GM18858 (cell line): ENCODE measurements around the gene NT5DC1.
"Not testable (repeated sequence)": the region's sequence is repeated elsewhere in the genome, so short reads cannot be mapped to it uniquely, and the experiment has no call there.

Experiments
- ATAC-seq: cut with Tn5 transposase; IDR thresholded peaks from one replicate; pipeline ENCODE4 v1.9.1; 2021; ENCODE audit not compliant: unreplicated experiment

NT5DC1 gene

GRCh38 chr6:116088946-116089345 is 11.7 kb upstream of the NT5DC1 start:
- ATAC-seq, result no peak

- ATAC-seq, result peak; percentile 69
These were observed 10.4 kb upstream of the NT5DC1 start for GRCh38 chr6:116090251-116090650.

GRCh38 chr6:116094041-116094440 is 6.6 kb upstream of the NT5DC1 start:
- ATAC-seq, result no peak

GRCh38 chr6:116096048-116096759 is 4.4 kb upstream of the NT5DC1 start:
- ATAC-seq, result not testable (repeated sequence)

GRCh38 chr6:116096979-116097816 is 3.5 kb upstream of the NT5DC1 start:
- no peak for ATAC-seq

DNA sequence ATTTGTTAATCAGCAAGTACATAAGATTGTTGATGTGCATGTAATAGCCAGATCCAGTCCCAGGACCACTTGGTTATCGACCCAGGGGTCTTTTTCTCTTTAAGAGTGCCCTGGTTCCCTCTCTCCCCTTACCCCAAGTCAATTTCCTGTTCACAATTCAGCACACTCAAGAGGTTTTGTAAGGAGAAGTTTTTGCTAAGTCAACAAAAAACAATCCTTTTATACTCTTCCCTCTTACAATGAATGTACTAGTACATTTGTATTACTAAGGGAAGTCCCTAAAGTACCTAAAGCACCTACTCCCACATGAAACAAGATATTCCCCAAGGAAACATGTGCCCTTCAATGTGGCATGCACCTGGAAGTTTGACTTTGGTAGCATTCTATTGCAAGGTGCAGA is 1.6 kb upstream of the NT5DC1 start:
- ATAC-seq, result no peak

- ATAC-seq, result no peak
These were observed 657 bp downstream of the NT5DC1 start for GRCh38 chr6:116101302-116101718.

DNA sequence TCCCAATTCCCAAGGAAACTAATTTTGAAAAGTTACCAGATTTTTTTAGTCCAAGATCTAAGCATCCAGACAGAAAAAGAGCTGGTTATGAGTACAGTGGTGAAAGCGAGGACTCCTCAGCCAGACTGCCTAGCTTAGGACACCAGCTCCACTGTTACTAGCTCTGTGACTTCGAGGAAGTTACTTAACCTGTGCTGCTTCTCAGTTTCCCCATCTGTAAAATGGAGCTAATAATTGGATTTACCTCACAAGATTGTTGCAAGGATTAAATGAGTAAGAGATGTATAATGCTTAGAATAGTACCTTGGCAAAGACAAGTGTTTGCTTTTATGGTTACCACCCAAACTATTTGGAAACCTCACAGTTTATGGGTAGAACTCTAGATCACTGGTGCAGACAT is 1.1 kb downstream of the NT5DC1 start:
- no peak for ATAC-seq

DNA sequence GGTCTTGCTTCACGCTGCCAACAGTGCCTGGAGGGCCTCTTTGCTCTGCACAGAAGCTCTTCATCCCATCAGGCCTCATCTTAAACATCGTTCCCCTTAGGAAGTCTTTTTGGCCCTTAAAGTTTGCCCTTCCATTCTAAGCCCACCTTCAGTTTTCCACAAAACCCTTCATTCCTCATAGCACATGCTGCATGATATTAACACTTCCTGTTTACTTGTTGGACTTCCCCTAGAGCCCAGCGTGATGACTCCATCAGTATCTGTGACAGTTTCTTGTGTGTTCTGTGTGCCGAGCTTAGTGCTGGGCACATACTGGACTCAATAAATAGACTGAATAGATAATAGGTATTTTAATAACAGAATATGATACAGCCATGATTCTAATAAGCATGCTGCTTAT is 2.2 kb downstream of the NT5DC1 start:
- no peak for ATAC-seq

DNA sequence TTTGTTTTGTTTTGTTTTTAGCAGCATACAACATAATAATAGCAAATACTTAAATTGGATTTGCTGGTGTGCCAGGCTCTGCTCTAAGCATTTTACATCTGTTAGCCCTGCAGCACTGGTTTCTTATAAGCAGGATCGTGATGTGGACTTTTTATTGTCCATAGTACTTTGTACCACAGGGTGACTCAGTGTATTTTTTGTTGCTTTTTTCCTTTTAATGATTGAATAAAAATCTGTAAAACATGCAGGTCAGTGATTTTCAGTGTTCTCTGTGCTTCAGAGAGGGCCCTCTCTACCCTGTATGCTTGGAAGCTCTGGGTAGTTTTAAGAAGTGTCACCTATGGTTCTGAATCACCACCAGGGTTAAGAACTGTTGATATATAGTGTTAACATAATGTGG is 4.0 kb downstream of the NT5DC1 start:
- ATAC-seq, result no peak

GRCh38 chr6:116105247-116105646 is 4.6 kb downstream of the NT5DC1 start:
- no peak for ATAC-seq

GRCh38 chr6:116106146-116106545 is 5.5 kb downstream of the NT5DC1 start:
- no peak for ATAC-seq

GRCh38 chr6:116108836-116109235 is 8.2 kb downstream of the NT5DC1 start:
- ATAC-seq, result no peak

GRCh38 chr6:116111552-116112528 is 11.2 kb downstream of the NT5DC1 start:
- peak; percentile 68 for ATAC-seq

DNA sequence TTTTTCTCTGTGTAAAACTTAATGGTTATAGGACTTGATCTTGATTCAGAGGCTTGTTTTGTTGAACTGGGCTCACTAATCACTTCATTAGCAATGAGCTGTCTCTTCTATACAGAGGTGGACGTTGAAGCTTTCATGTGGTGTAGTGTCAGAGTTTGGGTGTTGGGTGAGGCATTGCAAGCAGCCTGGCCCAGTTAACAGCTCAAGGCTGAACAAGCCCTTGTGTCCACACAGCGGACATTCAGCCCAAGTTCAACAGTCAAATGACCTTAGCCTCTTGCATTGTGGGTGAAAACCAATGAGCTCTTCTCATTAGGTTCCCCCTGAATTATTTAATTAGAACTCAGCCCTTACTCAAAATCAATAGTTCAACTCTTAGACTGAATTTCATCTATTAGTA is 12.7 kb downstream of the NT5DC1 start:
- no peak for ATAC-seq

DNA sequence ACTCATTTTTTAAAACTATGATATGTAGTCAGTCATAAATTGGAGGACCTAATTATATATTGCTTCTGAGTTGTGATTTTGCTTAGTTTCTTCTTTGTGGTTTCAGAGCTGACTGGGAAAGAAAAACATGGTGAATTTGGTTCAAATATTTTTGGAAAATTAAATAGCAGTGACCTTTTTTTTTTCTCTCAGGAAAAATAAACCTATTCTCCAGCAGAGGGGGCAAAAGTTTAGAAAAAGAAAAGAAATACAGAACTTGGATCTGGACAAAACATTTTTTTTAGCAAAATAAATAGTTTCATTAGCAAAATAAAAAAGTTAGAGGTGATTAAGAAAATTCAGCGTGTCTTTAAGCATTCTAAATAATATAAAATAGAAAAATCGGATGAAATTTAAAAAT is 15.1 kb downstream of the NT5DC1 start:
- ATAC-seq, result no peak

DNA sequence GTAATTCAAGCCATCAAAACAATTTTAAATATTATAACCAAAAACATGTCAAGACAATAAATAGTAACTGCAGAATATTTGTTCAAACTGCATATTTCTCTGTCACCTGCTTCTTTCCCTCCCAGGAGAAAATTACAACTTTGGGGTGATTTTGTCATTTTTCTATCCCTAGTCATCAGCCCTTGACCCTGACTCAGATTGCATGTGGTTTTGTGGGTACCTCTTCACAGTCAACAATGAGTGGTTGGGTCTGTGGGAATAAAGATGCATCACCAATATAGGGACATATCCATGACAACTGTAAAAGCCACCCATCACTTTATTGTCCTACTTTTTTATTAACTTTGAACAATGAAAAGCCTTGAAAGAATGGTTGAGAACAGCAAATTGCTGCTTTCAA is 18.0 kb downstream of the NT5DC1 start:
- ATAC-seq, result no peak

GRCh38 chr6:116120430-116120829 is 19.8 kb downstream of the NT5DC1 start:
- ATAC-seq, result no peak

DNA sequence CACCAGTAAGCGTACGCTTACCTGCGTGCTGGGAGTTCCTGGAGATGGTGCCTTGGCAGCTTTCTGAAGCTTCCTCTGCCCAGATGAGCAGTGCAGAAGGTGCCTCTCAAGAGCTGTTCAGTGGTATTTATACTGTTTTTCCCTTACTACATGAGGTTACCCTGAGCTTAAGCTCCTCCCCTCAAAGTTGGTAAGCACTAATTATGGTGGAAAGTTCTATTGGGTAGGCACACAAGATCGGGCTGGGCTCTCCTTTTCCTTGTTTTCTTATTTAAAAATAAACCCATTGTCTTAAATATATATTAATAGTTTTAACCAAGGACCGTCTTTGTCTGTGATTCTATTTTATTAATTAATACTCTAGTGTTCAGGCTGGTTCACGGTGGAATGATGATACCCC is 25.4 kb downstream of the NT5DC1 start, which contains the start of gene COL10A1:
COL10A1 (minus strand) TSS at position 101 of the 400 bp plus-strand sequence. CDS start 640 bp downstream, outside the sequence.
- ATAC-seq, result no peak

- ATAC-seq, result no peak
These were observed 27.3 kb downstream of the NT5DC1 start for GRCh38 chr6:116127771-116128493.
